ENCODE data around the gene XIRP2. TPM values are rescaled to one million over a fixed set of nuclear protein-coding genes. Genes with fewer than 3 reads are reported as not detected.

Gene XIRP2
- total and polyA plus RNA-seq, 2 of the 8 experiments (the other 6 are each of a cell fraction or from before 2014, with no cell fraction given): 0.11 TPM; not detected in 1

DNA sequence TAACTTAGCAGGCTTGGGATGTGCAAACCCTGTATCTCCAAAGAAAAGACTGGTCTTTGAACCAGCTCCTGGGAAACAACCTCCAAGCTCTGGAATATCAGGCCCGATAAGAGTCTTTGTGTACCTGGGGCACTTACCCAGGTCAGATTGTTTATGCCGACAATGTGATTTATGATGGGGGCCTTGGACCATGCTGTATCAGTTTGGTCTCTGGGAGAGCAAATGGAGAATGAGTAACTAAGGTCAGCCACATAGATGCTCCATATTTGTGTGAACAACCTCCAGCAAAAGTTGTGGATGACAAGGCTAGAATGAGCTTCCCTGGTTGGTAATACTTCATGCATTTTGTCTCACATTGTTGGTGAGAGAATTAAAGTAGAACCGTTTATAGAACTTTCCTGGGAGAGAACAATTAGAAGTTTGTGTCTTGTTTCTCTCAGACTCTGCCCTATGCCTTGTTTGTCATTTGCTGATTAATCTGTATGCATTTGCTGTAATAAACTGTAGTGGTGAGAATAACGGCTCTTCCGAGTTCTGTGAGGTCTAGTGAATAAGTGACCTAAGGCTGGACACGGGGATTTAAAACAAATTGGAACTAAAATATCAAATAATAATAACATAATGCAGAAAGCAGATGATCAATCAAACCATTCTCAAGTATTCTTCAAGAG is 259.1 kb downstream of the XIRP2 start (continued):
- TF ChIP-seq USF2 (IDR thresholded peaks at IDR 0.05; ENCODE audit: low read length) (no peak), KDM1A (IDR thresholded peaks at IDR 0.05; ENCODE audit: borderline replicate concordance, low read length) (no peak), BACH1 (IDR thresholded peaks at IDR 0.05; ENCODE audit: low read length) (no peak), NANOG (IDR thresholded peaks at IDR 0.05; ENCODE audit: insufficient read depth, low read depth, low read length, poor library complexity, severe bottlenecking) (no peak)

Measured in H1 (cell line).